GM23248 (cell line): ENCODE results near the gene NTMT1. TPM values are rescaled to one million over a fixed set of nuclear protein-coding genes. Genes with fewer than 3 reads are reported as not detected.
A peak's percentile ranks its signal among the peaks of the same experiment; 100 is the strongest.

Experiments used
- DNase-seq: peaks from one replicate; pipeline ENCODE4 v3.0.0-alpha.2; 2015
- H2AFZ ChIP-seq: fragments of 200-600 bp; sonication (generic); 2 replicates; pipeline ENCODE4 v1.6.1; 2016; ENCODE audit warnings: antibody characterized with exemption
- H3F3A ChIP-seq: fragments of 200-600 bp; sonication (generic); 2 replicates; pipeline ENCODE4 v1.6.1; 2016; ENCODE audit warnings: mild to moderate bottlenecking, antibody characterized with exemption, mixed run types; ENCODE audit not compliant: insufficient read depth
- H3K27ac ChIP-seq: fragments of 200-600 bp; sonication (generic); 2 replicates; pipeline ENCODE4 v1.5.1; 2016; ENCODE audit warnings: mild to moderate bottlenecking
- H3K27me3 ChIP-seq: fragments of 200-600 bp; sonication (generic); replicated peaks from 2 replicates; pipeline ENCODE4 v1.6.1; 2016; ENCODE audit warnings: mild to moderate bottlenecking; ENCODE audit not compliant: insufficient read depth
- H3K36me3 ChIP-seq: fragments of 200-600 bp; sonication (generic); 2 replicates; pipeline ENCODE4 v1.6.1; 2016; ENCODE audit warnings: low read depth, mild to moderate bottlenecking
- H3K4me1 ChIP-seq: fragments of 200-600 bp; sonication (generic); 2 replicates; pipeline ENCODE4 v1.6.1; 2016; ENCODE audit warnings: mild to moderate bottlenecking; ENCODE audit not compliant: insufficient read depth
- H3K4me2 ChIP-seq: fragments of 200-600 bp; sonication (generic); one replicate; pipeline ENCODE4 v1.6.1; 2016; ENCODE audit warnings: mild to moderate bottlenecking; ENCODE audit not compliant: unreplicated experiment
- H3K4me3 ChIP-seq: fragments of 200-600 bp; sonication (generic); 2 replicates; pipeline ENCODE4 v1.5.1; 2016; ENCODE audit warnings: mild to moderate bottlenecking
- H3K79me2 ChIP-seq: fragments of 200-600 bp; sonication (generic); 2 replicates; pipeline ENCODE4 v1.6.1; 2016; ENCODE audit warnings: mild to moderate bottlenecking; ENCODE audit not compliant: insufficient read depth
- H3K9ac ChIP-seq: fragments of 200-600 bp; sonication (generic); 2 replicates; pipeline ENCODE4 v1.6.1; 2016; ENCODE audit warnings: mild to moderate bottlenecking
- H3K9me2 ChIP-seq: fragments of 200-600 bp; sonication (generic); 2 replicates; pipeline ENCODE4 v1.6.1; 2016; ENCODE audit warnings: mixed run types, mild to moderate bottlenecking, moderate library complexity; ENCODE audit not compliant: insufficient read depth
- H3K9me3 ChIP-seq: fragments of 200-600 bp; sonication (generic); one replicate; pipeline ENCODE4 v1.6.1; 2017; ENCODE audit warnings: low read depth
- H4K20me1 ChIP-seq: fragments of 200-600 bp; sonication (generic); 2 replicates; pipeline ENCODE4 v1.6.0; 2016; ENCODE audit not compliant: insufficient read depth
- EZH2 ChIP-seq: fragments of 200-600 bp; sonication (generic); IDR thresholded peaks from 2 replicates; pipeline ENCODE4 v1.6.1; 2018; ENCODE audit warnings: antibody characterized with exemption, mild to moderate bottlenecking; ENCODE audit not compliant: insufficient read depth, poor library complexity, severe bottlenecking
- EZH2phosphoT487 ChIP-seq: fragments of 200-600 bp; sonication (generic); IDR thresholded peaks from 2 replicates; pipeline ENCODE4 v1.6.1; 2018; ENCODE audit warnings: antibody characterized with exemption, moderate library complexity, mild to moderate bottlenecking, low read depth; ENCODE audit not compliant: insufficient read depth
- WGBS, 2 experiments: methylation state at CpG; one replicate each; pipeline ENCODE4 v1.1.6; 2015 to 2017; ENCODE audit warnings: low lambda C conversion rate in 2 of 2, low coverage in 1 of 2; ENCODE audit errors: missing lambda C conversion rate in 2 of 2; 5-methylcytosine and 5-hydroxymethylcytosine counted together
- in situ Hi-C: fragments of 300-500 bp; cut with MboI; formaldehyde crosslinking; loops from 2 replicates; pipeline ENCODE4 v1.15.0; 2020
- polyA plus RNA-seq: library from polyadenylated mRNA; unstranded; fragments of >200 nt; fragmentation: Nextera tagmentation; extraction: Ambion mirVana; gene quantifications from 2 replicates; pipeline ENCODE4 v1.2.1, GENCODE V29; 2016
- total RNA-seq: library from RNA; depleted of rRNA; stranded (reverse); fragments of >200 nt; shearing (Covaris generic); gene quantifications from 2 replicates; pipeline ENCODE4 v1.2.3, GENCODE V29; 2014

Gene NTMT1
- total and polyA plus RNA-seq, 2 experiments from 2014 or later = 44.5 to 115 TPM

DNA sequence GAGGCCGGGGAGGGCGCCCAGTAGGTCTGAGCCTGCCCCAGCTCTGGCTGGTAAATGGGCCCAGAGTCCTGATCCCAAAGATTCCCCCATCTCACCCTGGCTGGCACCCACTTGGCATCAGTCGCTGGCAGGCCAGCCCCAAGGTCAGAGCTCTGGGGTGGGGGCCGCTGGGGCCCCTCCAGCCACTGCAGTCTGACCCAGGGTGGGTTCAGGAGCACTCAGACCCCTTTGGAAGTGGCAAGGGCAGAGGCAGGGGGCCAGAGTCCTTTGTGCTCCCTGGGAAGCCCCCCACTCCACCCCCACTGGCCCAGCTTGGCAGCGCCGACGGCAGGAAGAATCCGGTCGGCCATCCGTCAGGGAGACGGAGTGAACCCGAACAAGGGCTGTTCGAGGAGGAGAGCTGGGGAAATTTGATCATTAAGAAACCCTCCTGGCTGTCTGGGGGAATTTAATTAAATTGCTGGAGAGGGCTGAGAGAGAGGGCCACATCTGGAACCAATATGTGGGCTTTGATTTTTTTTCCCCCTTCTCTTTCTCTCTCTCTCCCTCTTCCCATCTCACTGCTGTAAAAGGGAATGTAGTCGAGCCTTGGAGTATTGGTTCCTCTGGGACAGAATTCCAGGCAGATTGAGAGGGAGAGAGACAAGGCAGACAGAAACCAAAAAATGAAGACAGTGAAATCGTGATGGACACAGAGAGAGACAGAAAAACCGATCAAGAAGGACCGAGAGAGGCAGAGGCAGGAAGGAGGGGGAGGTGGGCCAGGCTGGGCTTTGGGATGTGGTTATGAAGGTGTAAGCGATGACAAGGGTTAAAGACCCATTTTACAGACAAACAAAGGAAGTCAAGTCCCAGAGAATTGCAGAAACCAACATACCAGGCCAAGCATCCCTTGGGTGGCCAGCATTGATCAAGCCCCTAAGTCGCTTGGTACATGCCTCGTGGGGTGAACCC, 24.0 kb downstream of the NTMT1 start:
- no peak overlapping the region for H3K9ac ChIP-seq
- in situ Hi-C loops = no loop called here

GRCh38 chr9:129650680-129651235, 24.8 kb downstream of the NTMT1 start:
- Histone ChIP-seq H3K4me3 (no peak overlapping the region), H3K36me3 (no peaks in the 10 kb centered on the region), H3K9me3 (no peaks in the 10 kb centered on the region), H3K79me2 (no peaks in the 10 kb centered on the region), H2AFZ (no peak overlapping the region), H4K20me1 (no peaks in the 10 kb centered on the region), H3K27me3 (no peaks in the 10 kb centered on the region), H3K9ac (no peak overlapping the region), H3F3A (no peaks in the 10 kb centered on the region), H3K4me1 (peaks cover 4% of the 10 kb centered on the region; the same call in 1 of the 2 replicates), H3K27ac (no peak overlapping the region), H3K4me2 (no peak overlapping the region), H3K9me2 (no peaks in the 10 kb centered on the region)
- in situ Hi-C loops = no loop called here
- 85 to 86% methylated on average over 8 to 10 of the region's 10 CpGs for WGBS, 2 experiments
- TF ChIP-seq EZH2 = no peak
- TF ChIP-seq EZH2phosphoT487 = no peak
- DNase-seq = peak; percentile 36

More for the DNA sequence above, 24.0 kb downstream of the NTMT1 start:
- no peak overlapping the region for H3K27ac ChIP-seq
- TF ChIP-seq EZH2phosphoT487 = no peak
- TF ChIP-seq EZH2 = no peak
- H3K4me3 ChIP-seq = no peak overlapping the region
- no peaks in the 10 kb centered on the region for H3K9me3 ChIP-seq
- H3K36me3 ChIP-seq = no peaks in the 10 kb centered on the region
- no peaks in the 10 kb centered on the region for H3K9me2 ChIP-seq
- H3K4me2 ChIP-seq = no peak overlapping the region
- H3K27me3 ChIP-seq = no peaks in the 10 kb centered on the region
- peaks cover 4% of the 10 kb centered on the region; the same call in 1 of the 2 replicates for H3K4me1 ChIP-seq
- no peaks in the 10 kb centered on the region for H3F3A ChIP-seq
- H3K79me2 ChIP-seq = no peaks in the 10 kb centered on the region
- no peak overlapping the region for H2AFZ ChIP-seq
- no peaks in the 10 kb centered on the region for H4K20me1 ChIP-seq
- no peak for DNase-seq
- 59% methylated on average over 19 to 20 of the region's 20 CpGs for WGBS, 2 experiments

- no peaks in the 10 kb centered on the region for H3K36me3 ChIP-seq
- H3K27ac ChIP-seq = no peak overlapping the region
- TF ChIP-seq EZH2phosphoT487 = no peak
- no peak for TF ChIP-seq EZH2
These were observed 28.0 kb downstream of the NTMT1 start for GRCh38 chr9:129653823-129654553.

GRCh38 chr9:129654554-129655040, 28.6 kb downstream of the NTMT1 start:
- no peaks in the 10 kb centered on the region for H3K36me3 ChIP-seq
- no peaks in the 10 kb centered on the region for H3K27me3 ChIP-seq
- H3K79me2 ChIP-seq = no peaks in the 10 kb centered on the region
- H4K20me1 ChIP-seq = no peaks in the 10 kb centered on the region
- H3K9ac ChIP-seq = no peak overlapping the region
- no peak for DNase-seq
- H2AFZ ChIP-seq = no peak overlapping the region
- no peak overlapping the region for H3K4me3 ChIP-seq
- no peaks in the 10 kb centered on the region for H3K9me2 ChIP-seq
- TF ChIP-seq EZH2 (no peak), EZH2phosphoT487 (no peak)
- H3F3A ChIP-seq = peaks cover 12% of the 10 kb centered on the region
- no peaks in the 10 kb centered on the region for H3K9me3 ChIP-seq
- no peak overlapping the region for H3K27ac ChIP-seq
- H3K4me2 ChIP-seq = no peak overlapping the region
- H3K4me1 ChIP-seq = peaks cover 13% of the 10 kb centered on the region
- in situ Hi-C loops = no loop called here
- WGBS, 2 experiments = 68 to 70% methylated on average over 20 of the region's 20 CpGs

More at GRCh38 chr9:129653823-129654553, 28.0 kb downstream of the NTMT1 start:
- in situ Hi-C loops = no loop called here
- no peak overlapping the region for H2AFZ ChIP-seq
- no peaks in the 10 kb centered on the region for H3K79me2 ChIP-seq
- H3K4me2 ChIP-seq = no peak overlapping the region
- 79 to 81% methylated on average over 15 to 19 of the region's 19 CpGs for WGBS, 2 experiments
- DNase-seq = no peak
- H3K27me3 ChIP-seq = no peaks in the 10 kb centered on the region
- peaks cover 12% of the 10 kb centered on the region for H3F3A ChIP-seq
- H3K4me3 ChIP-seq = no peak overlapping the region
- H3K9me3 ChIP-seq = no peaks in the 10 kb centered on the region
- peaks cover 13% of the 10 kb centered on the region for H3K4me1 ChIP-seq
- no peaks in the 10 kb centered on the region for H3K9me2 ChIP-seq
- H3K9ac ChIP-seq = no peak overlapping the region
- no peaks in the 10 kb centered on the region for H4K20me1 ChIP-seq
